Muscle layer of colon (tissue), 2 donors: ENCODE measurements around the gene TH.

ENCODE experiments used
- H3K27ac ChIP-seq: one replicate; pipeline ENCODE4 v1.7.0; 2013; ENCODE audit warnings: low read depth, mild to moderate bottlenecking, low read length, moderate library complexity
- H3K27me3 ChIP-seq, 2 donors: one replicate each; pipeline ENCODE4 v1.7.0; 2013; ENCODE audit warnings: low read length in 2 of 2, mild to moderate bottlenecking in 2 of 2; ENCODE audit not compliant: insufficient read depth in 2 of 2, control insufficient read depth in 1 of 2
- H3K36me3 ChIP-seq: one replicate; pipeline ENCODE4 v1.7.0; 2013; ENCODE audit warnings: mild to moderate bottlenecking, low read length; ENCODE audit not compliant: insufficient read depth
- H3K4me1 ChIP-seq: one replicate; pipeline ENCODE4 v1.7.0; 2013; ENCODE audit warnings: mild to moderate bottlenecking, low read length; ENCODE audit not compliant: insufficient read depth
- H3K4me3 ChIP-seq, 2 donors: one replicate each; pipeline ENCODE4 v1.7.0; 2013; ENCODE audit warnings: low read length in 2 of 2, low read depth in 1 of 2, mild to moderate bottlenecking in 1 of 2, moderate library complexity in 1 of 2
- H3K9ac ChIP-seq: one replicate; pipeline ENCODE4 v1.7.0; 2013; ENCODE audit warnings: low read length
- H3K9me3 ChIP-seq: one replicate; pipeline ENCODE4 v1.7.0; 2013; ENCODE audit warnings: mild to moderate bottlenecking, low read length
- donor health status: abdominal sarcoma.
- donor health status: Adenocarcinoma of cecum.

Gene TH

GRCh38 chr11:2205981-2206690 lies 34.5 kb upstream of the TH start:
- no peaks in the 10 kb centered on the region for H3K36me3 ChIP-seq
- no peaks in the 10 kb centered on the region for H3K9me3 ChIP-seq
- H3K27me3 ChIP-seq: peaks cover 0 to 9% of the 10 kb centered on the region in 2 donors
- H3K4me1 ChIP-seq: no peaks in the 10 kb centered on the region
- H3K27ac ChIP-seq: no peak overlapping the region
- no peak overlapping the region for H3K4me3 ChIP-seq
- no peak overlapping the region for H3K9ac ChIP-seq

GRCh38 chr11:2205214-2205720 lies 33.7 kb upstream of the TH start:
- H3K27ac ChIP-seq: no peak overlapping the region
- H3K4me3 ChIP-seq: no peak overlapping the region
- no peak overlapping the region for H3K9ac ChIP-seq
- no peaks in the 10 kb centered on the region for H3K4me1 ChIP-seq
- H3K9me3 ChIP-seq: no peaks in the 10 kb centered on the region
- no peaks in the 10 kb centered on the region for H3K36me3 ChIP-seq
- peaks cover 0 to 9% of the 10 kb centered on the region in 2 donors for H3K27me3 ChIP-seq

- no peak overlapping the region for H3K27ac ChIP-seq
These were observed 33.0 kb upstream of the TH start for GRCh38 chr11:2204361-2205213.

GRCh38 chr11:2203440-2204259 lies 32.0 kb upstream of the TH start:
- Histone ChIP-seq H3K27ac (no peak overlapping the region), H3K9ac (no peak overlapping the region), H3K36me3 (no peaks in the 10 kb centered on the region), H3K4me3 (no peak overlapping the region), H3K4me1 (no peaks in the 10 kb centered on the region), H3K27me3 (peaks cover 0 to 5% of the 10 kb centered on the region in 2 donors), H3K9me3 (no peaks in the 10 kb centered on the region)

More at GRCh38 chr11:2204361-2205213, 33.0 kb upstream of the TH start:
- Histone ChIP-seq H3K9ac (no peak overlapping the region), H3K27me3 (peaks cover 0 to 9% of the 10 kb centered on the region in 2 donors), H3K4me3 (no peak overlapping the region), H3K4me1 (no peaks in the 10 kb centered on the region), H3K9me3 (no peaks in the 10 kb centered on the region), H3K36me3 (no peaks in the 10 kb centered on the region)

GRCh38 chr11:2202900-2203439 lies 31.4 kb upstream of the TH start:
- Histone ChIP-seq H3K36me3 (no peaks in the 10 kb centered on the region), H3K9me3 (no peaks in the 10 kb centered on the region), H3K9ac (no peak overlapping the region), H3K27ac (no peak overlapping the region), H3K27me3 (peaks cover 0 to 5% of the 10 kb centered on the region in 2 donors), H3K4me3 (no peak overlapping the region), H3K4me1 (no peaks in the 10 kb centered on the region)

- no peak overlapping the region for H3K27ac ChIP-seq
- H3K4me3 ChIP-seq: no peak overlapping the region
These were observed 30.7 kb upstream of the TH start for GRCh38 chr11:2202071-2202899.

GRCh38 chr11:2201542-2201941 lies 29.9 kb upstream of the TH start:
- Histone ChIP-seq H3K4me1 (no peaks in the 10 kb centered on the region), H3K27me3 (peaks cover 0 to 7% of the 10 kb centered on the region in 2 donors), H3K9ac (no peak overlapping the region), H3K9me3 (no peaks in the 10 kb centered on the region), H3K4me3 (no peak overlapping the region), H3K36me3 (no peaks in the 10 kb centered on the region), H3K27ac (no peak overlapping the region)

More at GRCh38 chr11:2202071-2202899, 30.7 kb upstream of the TH start:
- H3K4me1 ChIP-seq: no peaks in the 10 kb centered on the region
- H3K36me3 ChIP-seq: no peaks in the 10 kb centered on the region
- no peak overlapping the region for H3K9ac ChIP-seq
- H3K27me3 ChIP-seq: peaks cover 0 to 5% of the 10 kb centered on the region in 2 donors
- H3K9me3 ChIP-seq: no peaks in the 10 kb centered on the region

- H3K4me3 ChIP-seq: no peak overlapping the region
These were observed 29.4 kb upstream of the TH start for GRCh38 chr11:2200957-2201519.

GRCh38 chr11:2200536-2200935 lies 28.9 kb upstream of the TH start:
- no peaks in the 10 kb centered on the region for H3K36me3 ChIP-seq
- H3K9ac ChIP-seq: no peak overlapping the region
- H3K9me3 ChIP-seq: no peaks in the 10 kb centered on the region
- no peak overlapping the region for H3K27ac ChIP-seq
- H3K4me3 ChIP-seq: no peak overlapping the region
- H3K4me1 ChIP-seq: no peaks in the 10 kb centered on the region
- H3K27me3 ChIP-seq: peaks cover 0 to 8% of the 10 kb centered on the region in 2 donors

More at GRCh38 chr11:2200957-2201519, 29.4 kb upstream of the TH start:
- Histone ChIP-seq H3K27ac (no peak overlapping the region), H3K9ac (no peak overlapping the region), H3K36me3 (no peaks in the 10 kb centered on the region), H3K27me3 (peaks cover 0 to 8% of the 10 kb centered on the region in 2 donors), H3K4me1 (no peaks in the 10 kb centered on the region), H3K9me3 (no peaks in the 10 kb centered on the region)
